Gastrocnemius medialis (tissue), 4 donors: Measurements from ENCODE around the gene PDSS1. TPM values are rescaled to one million over a fixed set of nuclear protein-coding genes. Genes with fewer than 3 reads are reported as not detected.

ENCODE experiments used
- ATAC-seq, 2 donors: fragments of 150-250 bp; one replicate each; pipeline ENCODE4 v1.9.1; 2016
- DNase-seq, 2 donors: peaks; one replicate each; pipeline ENCODE4 v3.0.0-alpha.2; 2019
- H3K27ac ChIP-seq, 4 donors: fragments of 200-600 bp; sonication (generic); 1 replicate in 1 of 4; 2 replicates in 3 of 4; pipeline ENCODE4 v1.5.1; 2016 to 2018; ENCODE audit warnings: mild to moderate bottlenecking in 2 of 4, moderate library complexity in 1 of 4
- H3K27me3 ChIP-seq, 3 donors: fragments of 200-600 bp; sonication (generic) in 2 of 3; 1 replicate in 1 of 3; 2 replicates in 2 of 3; pipeline versions ENCODE4 v1.5.1 to v1.6.0; 2016 to 2019; ENCODE audit warnings: mild to moderate bottlenecking in 1 of 3, moderate library complexity in 1 of 3
- H3K36me3 ChIP-seq, 2 donors: fragments of 200-600 bp; sonication (generic) in 1 of 2; one replicate each; pipeline ENCODE4 v1.5.1; 2017 to 2018
- H3K4me1 ChIP-seq, 2 donors: fragments of 200-600 bp; sonication (generic) in 1 of 2; one replicate each; pipeline ENCODE4 v1.5.1; 2016 to 2017; ENCODE audit warnings: mild to moderate bottlenecking in 2 of 2
- H3K4me3 ChIP-seq, 4 donors: fragments of 200-600 bp; sonication (generic) in 3 of 4; 1 replicate in 1 of 4; 2 replicates in 3 of 4; pipeline ENCODE4 v1.5.1; 2016 to 2019; ENCODE audit warnings: mild to moderate bottlenecking in 2 of 4
- H3K9me3 ChIP-seq, 3 donors: fragments of 200-600 bp; sonication (generic) in 2 of 3; 1 replicate in 1 of 3; 2 replicates in 2 of 3; pipeline ENCODE4 v1.5.1; 2016 to 2019
- CTCF ChIP-seq, 5 experiments: fragments of 450-650 bp in 3 of 5; fragments of 200-600 bp in 2 of 5; sonication (generic) in 2 of 5; IDR thresholded peaks in 4 of 5; conservative IDR thresholded peaks in 1 of 5; 1 replicate in 4 of 5; 2 replicates in 1 of 5; pipeline ENCODE4 v1.5.1; 2016 to 2019; ENCODE audit warnings: antibody characterized with exemption in 5 of 5, mild to moderate bottlenecking in 3 of 5, moderate library complexity in 3 of 5
- POLR2A ChIP-seq, 2 donors: fragments of 450-650 bp; IDR thresholded peaks; one replicate each; pipeline ENCODE4 v1.6.1; 2017; ENCODE audit warnings: antibody characterized with exemption in 2 of 2, mild to moderate bottlenecking in 2 of 2, moderate library complexity in 2 of 2
- in situ Hi-C, 4 donors: fragments of 200-750 bp; cut with MboI; loops; one replicate each; pipeline versions ENCODE4 v1.15.0 to v1.8.0; 2017; ENCODE audit warnings: low sequenced_read_pairs in 4 of 4
- intact Hi-C: fragments of 100-400 bp; cut with DNase I; formaldehyde crosslinking; loops from one replicate; pipeline ENCODE4 v1.15.1; 2023; ENCODE audit warnings: low total_unique reads
- total RNA-seq, 4 donors: library from RNA; depleted of rRNA; stranded (reverse); fragments of >200 nt; gene quantifications; one replicate each; pipeline versions ENCODE4 v1.1.0 to v1.2.3, GENCODE V29; 2016

The PDSS1 gene
- total RNA-seq, 4 donors from 2014 or later: 5.3 to 13.2 (median 8.2) TPM

GRCh38 chr10:26743841-26744240 lies 46.3 kb downstream of the PDSS1 start:
- H3K27me3 ChIP-seq: no peaks in the 10 kb centered on the region
- no peaks in the 10 kb centered on the region for H3K4me1 ChIP-seq
- in situ Hi-C loops (no loop called here), intact Hi-C loops (no loop called here)
- ATAC-seq: no peak
- DNase-seq: no peak
- H3K9me3 ChIP-seq: no peaks in the 10 kb centered on the region
- TF ChIP-seq POLR2A (IDR thresholded peaks at IDR 0.05) (no peak), CTCF (IDR thresholded peaks at IDR 0.05 in 4 of 5, conservative IDR thresholded peaks at IDR 0.05 in 1 of 5) (no peak)
- no peak overlapping the region for H3K4me3 ChIP-seq
- H3K36me3 ChIP-seq: peaks cover 0 to 56% of the 10 kb centered on the region in 2 donors
- no peak overlapping the region for H3K27ac ChIP-seq

GRCh38 chr10:26746061-26746460 lies 48.6 kb downstream of the PDSS1 start:
- H3K4me3 ChIP-seq: no peak overlapping the region
- H3K9me3 ChIP-seq: no peaks in the 10 kb centered on the region
- no peak for DNase-seq
- no peak overlapping the region for H3K27ac ChIP-seq
- no peaks in the 10 kb centered on the region for H3K27me3 ChIP-seq
- in situ Hi-C loops: no loop called here
- intact Hi-C loops: no loop called here
- no peak for ATAC-seq
- H3K4me1 ChIP-seq: no peaks in the 10 kb centered on the region
- H3K36me3 ChIP-seq: peaks cover 0 to 54% of the 10 kb centered on the region in 2 donors
- no peak for TF ChIP-seq CTCF (IDR thresholded peaks at IDR 0.05 in 4 of 5, conservative IDR thresholded peaks at IDR 0.05 in 1 of 5)
- TF ChIP-seq POLR2A (IDR thresholded peaks at IDR 0.05): no peak

- in situ Hi-C loops (no loop called here), intact Hi-C loops (no loop called here)
- H3K4me3 ChIP-seq: no peak overlapping the region
- H3K4me1 ChIP-seq: no peaks in the 10 kb centered on the region
- TF ChIP-seq POLR2A (IDR thresholded peaks at IDR 0.05) (no peak), CTCF (IDR thresholded peaks at IDR 0.05 in 4 of 5, conservative IDR thresholded peaks at IDR 0.05 in 1 of 5) (no peak)
- ATAC-seq (no peak), DNase-seq (no peak)
- H3K27ac ChIP-seq: no peak overlapping the region
- H3K27me3 ChIP-seq: no peaks in the 10 kb centered on the region
- no peaks in the 10 kb centered on the region for H3K9me3 ChIP-seq
- H3K36me3 ChIP-seq: peaks cover 0 to 31% of the 10 kb centered on the region in 2 donors
These were observed 58.0 kb downstream of the PDSS1 start for GRCh38 chr10:26755443-26755903.

- H3K27me3 ChIP-seq: no peaks in the 10 kb centered on the region
- H3K4me3 ChIP-seq: no peak overlapping the region
- intact Hi-C loops: no loop called here
- in situ Hi-C loops: no loop called here
- DNase-seq (no peak), ATAC-seq (no peak)
- H3K4me1 ChIP-seq: no peaks in the 10 kb centered on the region
- TF ChIP-seq POLR2A (IDR thresholded peaks at IDR 0.05): no peak
- TF ChIP-seq CTCF (IDR thresholded peaks at IDR 0.05 in 4 of 5, conservative IDR thresholded peaks at IDR 0.05 in 1 of 5): no peak
- peaks cover 0 to 24% of the 10 kb centered on the region in 2 donors for H3K36me3 ChIP-seq
- no peaks in the 10 kb centered on the region for H3K9me3 ChIP-seq
- no peak overlapping the region for H3K27ac ChIP-seq
These were observed 61.5 kb downstream of the PDSS1 start for GRCh38 chr10:26759008-26759407.

- no peaks in the 10 kb centered on the region for H3K4me1 ChIP-seq
- TF ChIP-seq CTCF (IDR thresholded peaks at IDR 0.05 in 4 of 5, conservative IDR thresholded peaks at IDR 0.05 in 1 of 5) (no peak), POLR2A (IDR thresholded peaks at IDR 0.05) (no peak)
- no peak overlapping the region for H3K4me3 ChIP-seq
- in situ Hi-C loops (no loop called here), intact Hi-C loops (no loop called here)
- no peaks in the 10 kb centered on the region for H3K27me3 ChIP-seq
- H3K36me3 ChIP-seq: peaks cover 0 to 21% of the 10 kb centered on the region in 2 donors
- DNase-seq (no peak), ATAC-seq (no peak)
- no peak overlapping the region for H3K27ac ChIP-seq
- H3K9me3 ChIP-seq: no peaks in the 10 kb centered on the region
These were observed 68.0 kb downstream of the PDSS1 start for GRCh38 chr10:26765549-26765948.
